GM21619 (cell line): ENCODE results near the gene ABAT.
"Not testable (repeated sequence)": the region's sequence is repeated elsewhere in the genome, so short reads cannot be mapped to it uniquely, and the experiment has no call there.

Source experiments
- ATAC-seq: cut with Tn5 transposase; IDR thresholded peaks from one replicate; pipeline ENCODE4 v1.9.1; 2021; ENCODE audit not compliant: unreplicated experiment

The ABAT gene

GRCh38 chr16:8678068-8678927 lies 3.9 kb downstream of the ABAT start:
- no peak for ATAC-seq

GRCh38 chr16:8679151-8679550 lies 4.7 kb downstream of the ABAT start:
- no peak for ATAC-seq

- no peak for ATAC-seq
Measured at GRCh38 chr16:8682551-8683259, 8.3 kb downstream of the ABAT start.

GRCh38 chr16:8683640-8684039 lies 9.2 kb downstream of the ABAT start:
- no peak for ATAC-seq

GRCh38 chr16:8685617-8686016 lies 11.2 kb downstream of the ABAT start:
- ATAC-seq, result no peak

- ATAC-seq, result no peak
Measured at GRCh38 chr16:8686031-8686621, 11.7 kb downstream of the ABAT start.

- ATAC-seq, result no peak
Measured at GRCh38 chr16:8686879-8687278, 12.5 kb downstream of the ABAT start.

- no peak for ATAC-seq
Measured at GRCh38 chr16:8689686-8690085, 15.3 kb downstream of the ABAT start.

GRCh38 chr16:8691728-8692127 lies 17.3 kb downstream of the ABAT start:
- no peak for ATAC-seq

- no peak for ATAC-seq
Measured at GRCh38 chr16:8694795-8695728, 20.6 kb downstream of the ABAT start.

- ATAC-seq, result no peak
Measured at GRCh38 chr16:8696880-8697279, 22.5 kb downstream of the ABAT start.

GRCh38 chr16:8697965-8698364 lies 23.5 kb downstream of the ABAT start:
- ATAC-seq, result no peak

GRCh38 chr16:8703693-8704092 lies 29.3 kb downstream of the ABAT start:
- no peak for ATAC-seq

- ATAC-seq, result no peak
Measured at GRCh38 chr16:8704098-8704497, 29.7 kb downstream of the ABAT start.

- not testable (repeated sequence) for ATAC-seq
Measured at GRCh38 chr16:8705100-8705822, 30.8 kb downstream of the ABAT start.

- no peak for ATAC-seq
Measured at GRCh38 chr16:8708536-8708935, 34.1 kb downstream of the ABAT start.

- no peak for ATAC-seq
Measured at GRCh38 chr16:8712589-8713361, 38.4 kb downstream of the ABAT start.

- no peak for ATAC-seq
Measured at GRCh38 chr16:8713635-8714172, 39.3 kb downstream of the ABAT start.

- ATAC-seq, result no peak
Measured at GRCh38 chr16:8714174-8714573, 39.8 kb downstream of the ABAT start.
